GM23248 (cell line): ENCODE data around the gene ADAMTSL3.

Experiments used
- EZH2 ChIP-seq: fragments of 200-600 bp; sonication (generic); IDR thresholded peaks from 2 replicates; pipeline ENCODE4 v1.6.1; 2018; ENCODE audit warnings: antibody characterized with exemption, mild to moderate bottlenecking; ENCODE audit not compliant: insufficient read depth, poor library complexity, severe bottlenecking
- EZH2phosphoT487 ChIP-seq: fragments of 200-600 bp; sonication (generic); IDR thresholded peaks from 2 replicates; pipeline ENCODE4 v1.6.1; 2018; ENCODE audit warnings: antibody characterized with exemption, moderate library complexity, mild to moderate bottlenecking, low read depth; ENCODE audit not compliant: insufficient read depth

- TF ChIP-seq EZH2phosphoT487 (no peak), EZH2 (no peak)
Measured at GRCh38 chr15:83698294-83698693, 44.4 kb downstream of the ADAMTSL3 start.
